WTC11 (cell line): ENCODE measurements around the gene TPM4. TPM values are rescaled to one million over a fixed set of nuclear protein-coding genes. Genes with fewer than 3 reads are reported as not detected.

Experiments used
- ATAC-seq: fragments of 200-7000 bp; cut with Tn5 transposase; 2 replicates; pipeline ENCODE4 v1.10.0; 2021; ENCODE audit warnings: mild to moderate bottlenecking, moderate library complexity
- CTCF ChIA-PET: fragments of 300-600 bp; sonication (Branson Sonifier 250); formaldehyde crosslinking; loops from one replicate; lab custom pipeline; 2021; ENCODE audit warnings: antibody characterized with exemption; lab: Charles Lee
- POLR2A ChIA-PET: fragments of 350-600 bp; sonication (Branson Sonifier 250); formaldehyde crosslinking; loops from one replicate; lab custom pipeline; 2021; ENCODE audit warnings: antibody characterized with exemption; lab: Charles Lee
- DNase-seq: peaks from one replicate; pipeline ENCODE4 v3.0.0; 2021; ENCODE audit warnings: low spot score
- H3K27ac Mint-ChIP-seq: 2 replicates; pipeline ENCODE4 v1.8.0; 2021; ENCODE audit warnings: mixed read lengths
- H3K27me3 Mint-ChIP-seq: 2 replicates; pipeline ENCODE4 v1.8.0; 2021; ENCODE audit warnings: low read depth, mild to moderate bottlenecking, moderate library complexity, mixed read lengths
- H3K36me3 Mint-ChIP-seq: 2 replicates; pipeline ENCODE4 v1.8.0; 2021; ENCODE audit warnings: mixed read lengths
- H3K4me1 Mint-ChIP-seq: 2 replicates; pipeline ENCODE4 v1.8.0; 2022; ENCODE audit warnings: mixed read lengths
- H3K4me3 Mint-ChIP-seq: 2 replicates; pipeline ENCODE4 v1.8.0; 2021; ENCODE audit warnings: mild to moderate bottlenecking, moderate library complexity, mixed read lengths
- H3K9me3 Mint-ChIP-seq: 2 replicates; pipeline ENCODE4 v1.8.0; 2021; ENCODE audit warnings: mixed read lengths
- AFF4 ChIP-seq: sonication (generic); formaldehyde crosslinking; IDR thresholded peaks from 2 replicates; pipeline ENCODE4 v1.8.1; 2023; ENCODE audit warnings: mild to moderate bottlenecking, missing genetic modification reagents, borderline replicate concordance
- ATF1 ChIP-seq: sonication (generic); formaldehyde crosslinking; IDR thresholded peaks from 2 replicates; pipeline ENCODE4 v1.8.1; 2023; ENCODE audit warnings: mild to moderate bottlenecking, moderate library complexity, missing genetic modification reagents
- HMGA2 ChIP-seq: fragments of 250-450 bp; sonication (Bioruptor Pico); IDR thresholded peaks from 2 replicates; pipeline ENCODE4 v1.4.0; 2021; ENCODE audit warnings: mild to moderate bottlenecking, moderate library complexity
- NR2C2 ChIP-seq: sonication (generic); formaldehyde crosslinking; IDR thresholded peaks from 2 replicates; pipeline ENCODE4 v1.8.0; 2022; ENCODE audit warnings: mild to moderate bottlenecking, missing genetic modification reagents
- OVOL2 ChIP-seq: fragments of 250-450 bp; sonication (Bioruptor Pico); IDR thresholded peaks from 2 replicates; pipeline ENCODE4 v1.9.0; 2021; ENCODE audit warnings: mild to moderate bottlenecking, borderline replicate concordance
- TCF7 ChIP-seq: sonication (generic); formaldehyde crosslinking; IDR thresholded peaks from 2 replicates; pipeline ENCODE4 v1.8.0; 2022; ENCODE audit warnings: mild to moderate bottlenecking, low read depth, missing genetic modification reagents, moderate library complexity
- ZBTB21 ChIP-seq: sonication (generic); formaldehyde crosslinking; IDR thresholded peaks from 2 replicates; pipeline ENCODE4 v1.8.1; 2023; ENCODE audit warnings: mild to moderate bottlenecking, missing genetic modification reagents, borderline replicate concordance
- ZMAT4 ChIP-seq: fragments of 250-450 bp; sonication (Bioruptor Pico); IDR thresholded peaks from 2 replicates; pipeline ENCODE4 v1.9.0; 2021; ENCODE audit warnings: mild to moderate bottlenecking
- ZNF317 ChIP-seq: sonication (generic); formaldehyde crosslinking; IDR thresholded peaks from 2 replicates; pipeline ENCODE4 v1.8.1; 2023; ENCODE audit warnings: low read depth, mild to moderate bottlenecking, moderate library complexity, missing genetic modification reagents, borderline replicate concordance
- ZNF671 ChIP-seq: fragments of 250-450 bp; sonication (Bioruptor Pico); IDR thresholded peaks from 2 replicates; pipeline ENCODE4 v1.8.0; 2021; ENCODE audit warnings: mild to moderate bottlenecking
- total RNA-seq: library from RNA; stranded (reverse); gene quantifications from 3 replicates; pipeline ENCODE4 v1.2.3, GENCODE V29; 2021
- TF ChIP-seq, protein P1 (sequence below): sonication (generic); formaldehyde crosslinking; IDR thresholded peaks from 2 replicates; pipeline ENCODE4 v1.8.1; 2023; ENCODE audit warnings: mild to moderate bottlenecking, moderate library complexity, missing genetic modification reagents
- TF ChIP-seq, protein P2 (sequence below): fragments of 250-450 bp; sonication (Bioruptor Pico); IDR thresholded peaks from 2 replicates; pipeline ENCODE4 v1.9.0; 2021; ENCODE audit warnings: mild to moderate bottlenecking
- TF ChIP-seq, protein P3 (sequence below): sonication (generic); formaldehyde crosslinking; IDR thresholded peaks from 2 replicates; pipeline ENCODE4 v1.8.0; 2022; ENCODE audit warnings: missing genetic modification reagents

The TPM4 gene
- total RNA-seq, 1 experiment from 2014 or later: 302 TPM

GRCh38 chr19:16035601-16036297 is 40.5 kb upstream of the TPM4 start:
- ChIA-PET CTCF (interaction anchor here (1.5 kb wide), 1 partner anchor 150 kb away, joined by 6 read pairs; the partner anchor contains the start of gene FAM32A), POLR2A (no interaction called here)
- H3K4me3 Mint-ChIP-seq: no peak overlapping the region
- no peaks in the 10 kb centered on the region for H3K27me3 Mint-ChIP-seq
- TF ChIP-seq ZNF671 (CRISPR knock-in tag) (no peak), ATF1 (CRISPR knock-in tag) (no peak), ZBTB21 (CRISPR knock-in tag) (no peak), HMGA2 (CRISPR knock-in tag) (no peak), ZMAT4 (CRISPR knock-in tag) (no peak), NR2C2 (no peak), ZNF317 (CRISPR knock-in tag) (no peak), TCF7 (CRISPR knock-in tag) (no peak)
- TF ChIP-seq, protein P1, sequence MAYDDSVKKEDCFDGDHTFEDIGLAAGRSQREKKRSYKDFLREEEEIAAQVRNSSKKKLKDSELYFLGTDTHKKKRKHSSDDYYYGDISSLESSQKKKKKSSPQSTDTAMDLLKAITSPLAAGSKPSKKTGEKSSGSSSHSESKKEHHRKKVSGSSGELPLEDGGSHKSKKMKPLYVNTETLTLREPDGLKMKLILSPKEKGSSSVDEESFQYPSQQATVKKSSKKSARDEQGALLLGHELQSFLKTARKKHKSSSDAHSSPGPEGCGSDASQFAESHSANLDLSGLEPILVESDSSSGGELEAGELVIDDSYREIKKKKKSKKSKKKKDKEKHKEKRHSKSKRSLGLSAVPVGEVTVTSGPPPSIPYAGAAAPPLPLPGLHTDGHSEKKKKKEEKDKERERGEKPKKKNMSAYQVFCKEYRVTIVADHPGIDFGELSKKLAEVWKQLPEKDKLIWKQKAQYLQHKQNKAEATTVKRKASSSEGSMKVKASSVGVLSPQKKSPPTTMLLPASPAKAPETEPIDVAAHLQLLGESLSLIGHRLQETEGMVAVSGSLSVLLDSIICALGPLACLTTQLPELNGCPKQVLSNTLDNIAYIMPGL (CRISPR knock-in tag): no peak
- DNase-seq (no peak), ATAC-seq (no peak)
- no peaks in the 10 kb centered on the region for H3K36me3 Mint-ChIP-seq
- peaks cover 8% of the 10 kb centered on the region for H3K9me3 Mint-ChIP-seq
- no peak overlapping the region for H3K27ac Mint-ChIP-seq
- H3K4me1 Mint-ChIP-seq: no peaks in the 10 kb centered on the region

DNA sequence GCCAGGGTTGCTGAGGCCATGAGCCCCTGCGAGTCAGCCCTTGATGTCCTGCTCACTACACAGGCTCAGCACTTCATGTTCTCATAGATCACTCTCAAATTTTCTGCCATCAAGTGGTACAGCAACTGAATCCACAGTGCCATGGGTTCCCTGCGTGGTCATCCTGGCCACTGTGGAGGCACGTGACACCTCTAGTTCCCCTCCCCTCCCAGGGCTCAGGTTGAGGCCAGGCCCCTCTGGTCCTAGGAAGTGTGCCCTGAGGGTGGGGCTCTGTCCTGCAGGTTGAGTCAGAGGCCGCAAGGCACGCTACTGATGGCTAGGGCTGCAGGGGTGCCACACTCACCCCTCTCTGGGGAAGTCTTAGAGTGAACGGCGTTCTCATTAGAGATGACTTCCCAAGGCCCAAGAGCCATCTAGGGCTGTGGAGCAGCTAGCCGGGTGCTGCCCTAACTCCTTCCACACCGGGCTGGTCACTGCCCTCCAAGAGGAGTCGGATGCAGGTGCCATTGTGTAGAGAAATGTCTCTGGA is 39.8 kb upstream of the TPM4 start:
- no peak for DNase-seq
- TF ChIP-seq, protein P2, sequence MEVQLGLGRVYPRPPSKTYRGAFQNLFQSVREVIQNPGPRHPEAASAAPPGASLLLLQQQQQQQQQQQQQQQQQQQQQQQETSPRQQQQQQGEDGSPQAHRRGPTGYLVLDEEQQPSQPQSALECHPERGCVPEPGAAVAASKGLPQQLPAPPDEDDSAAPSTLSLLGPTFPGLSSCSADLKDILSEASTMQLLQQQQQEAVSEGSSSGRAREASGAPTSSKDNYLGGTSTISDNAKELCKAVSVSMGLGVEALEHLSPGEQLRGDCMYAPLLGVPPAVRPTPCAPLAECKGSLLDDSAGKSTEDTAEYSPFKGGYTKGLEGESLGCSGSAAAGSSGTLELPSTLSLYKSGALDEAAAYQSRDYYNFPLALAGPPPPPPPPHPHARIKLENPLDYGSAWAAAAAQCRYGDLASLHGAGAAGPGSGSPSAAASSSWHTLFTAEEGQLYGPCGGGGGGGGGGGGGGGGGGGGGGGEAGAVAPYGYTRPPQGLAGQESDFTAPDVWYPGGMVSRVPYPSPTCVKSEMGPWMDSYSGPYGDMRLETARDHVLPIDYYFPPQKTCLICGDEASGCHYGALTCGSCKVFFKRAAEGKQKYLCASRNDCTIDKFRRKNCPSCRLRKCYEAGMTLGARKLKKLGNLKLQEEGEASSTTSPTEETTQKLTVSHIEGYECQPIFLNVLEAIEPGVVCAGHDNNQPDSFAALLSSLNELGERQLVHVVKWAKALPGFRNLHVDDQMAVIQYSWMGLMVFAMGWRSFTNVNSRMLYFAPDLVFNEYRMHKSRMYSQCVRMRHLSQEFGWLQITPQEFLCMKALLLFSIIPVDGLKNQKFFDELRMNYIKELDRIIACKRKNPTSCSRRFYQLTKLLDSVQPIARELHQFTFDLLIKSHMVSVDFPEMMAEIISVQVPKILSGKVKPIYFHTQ (CRISPR knock-in tag): no peak
- TF ChIP-seq, protein P1 (CRISPR knock-in tag): no peak
- no peaks in the 10 kb centered on the region for H3K27me3 Mint-ChIP-seq
- H3K4me1 Mint-ChIP-seq: 0 out of 2 replicates have a peak, but pooled peaks cover 3% of the 10 kb centered on the region
- H3K4me3 Mint-ChIP-seq: no peak overlapping the region
- ATAC-seq: no peak
- no peak overlapping the region for H3K27ac Mint-ChIP-seq
- ChIA-PET POLR2A (no interaction called here), CTCF (interaction anchor here (1.5 to 1.7 kb wide), 2 partner anchors 26 to 149 kb away, joined by 6 read pairs; partner anchors contain the start of gene FAM32A)
- peaks cover 8% of the 10 kb centered on the region for H3K9me3 Mint-ChIP-seq
- H3K36me3 Mint-ChIP-seq: no peaks in the 10 kb centered on the region

DNA sequence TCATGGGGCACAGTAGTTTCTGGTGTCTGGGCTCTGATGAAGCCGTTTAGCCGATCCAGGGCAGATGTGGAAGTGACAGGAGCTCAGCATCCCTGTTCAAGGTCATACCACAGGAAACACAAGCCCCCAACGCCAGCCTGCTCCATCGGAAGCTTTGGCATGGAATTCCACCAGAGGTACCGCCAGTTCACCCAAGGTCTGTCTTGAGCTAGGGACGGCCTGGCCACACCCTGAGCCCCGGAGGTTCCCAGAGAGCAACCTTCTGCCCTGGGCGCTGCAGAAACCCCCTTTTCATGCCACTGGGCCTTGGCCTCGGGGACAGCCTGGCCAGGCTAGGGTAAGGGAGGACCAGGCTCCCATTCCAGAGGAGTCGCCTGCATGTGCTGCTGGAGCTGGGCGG is 39.4 kb upstream of the TPM4 start:
- H3K4me1 Mint-ChIP-seq: 0 out of 2 replicates have a peak, but pooled peaks cover 3% of the 10 kb centered on the region
- no peak for DNase-seq
- ChIA-PET POLR2A (no interaction called here), CTCF (interaction anchor here (1.2 to 1.7 kb wide), 2 partner anchors 11 to 26 kb away, joined by 4 to 6 read pairs; no protein-coding TSS in a partner anchor)
- H3K36me3 Mint-ChIP-seq: no peaks in the 10 kb centered on the region
- H3K27me3 Mint-ChIP-seq: no peaks in the 10 kb centered on the region
- no peak overlapping the region for H3K4me3 Mint-ChIP-seq
- ATAC-seq: no peak
- no peak overlapping the region for H3K27ac Mint-ChIP-seq
- H3K9me3 Mint-ChIP-seq: peaks cover 7% of the 10 kb centered on the region
- no peak for TF ChIP-seq OVOL2 (CRISPR knock-in tag)
- TF ChIP-seq, protein P3, sequence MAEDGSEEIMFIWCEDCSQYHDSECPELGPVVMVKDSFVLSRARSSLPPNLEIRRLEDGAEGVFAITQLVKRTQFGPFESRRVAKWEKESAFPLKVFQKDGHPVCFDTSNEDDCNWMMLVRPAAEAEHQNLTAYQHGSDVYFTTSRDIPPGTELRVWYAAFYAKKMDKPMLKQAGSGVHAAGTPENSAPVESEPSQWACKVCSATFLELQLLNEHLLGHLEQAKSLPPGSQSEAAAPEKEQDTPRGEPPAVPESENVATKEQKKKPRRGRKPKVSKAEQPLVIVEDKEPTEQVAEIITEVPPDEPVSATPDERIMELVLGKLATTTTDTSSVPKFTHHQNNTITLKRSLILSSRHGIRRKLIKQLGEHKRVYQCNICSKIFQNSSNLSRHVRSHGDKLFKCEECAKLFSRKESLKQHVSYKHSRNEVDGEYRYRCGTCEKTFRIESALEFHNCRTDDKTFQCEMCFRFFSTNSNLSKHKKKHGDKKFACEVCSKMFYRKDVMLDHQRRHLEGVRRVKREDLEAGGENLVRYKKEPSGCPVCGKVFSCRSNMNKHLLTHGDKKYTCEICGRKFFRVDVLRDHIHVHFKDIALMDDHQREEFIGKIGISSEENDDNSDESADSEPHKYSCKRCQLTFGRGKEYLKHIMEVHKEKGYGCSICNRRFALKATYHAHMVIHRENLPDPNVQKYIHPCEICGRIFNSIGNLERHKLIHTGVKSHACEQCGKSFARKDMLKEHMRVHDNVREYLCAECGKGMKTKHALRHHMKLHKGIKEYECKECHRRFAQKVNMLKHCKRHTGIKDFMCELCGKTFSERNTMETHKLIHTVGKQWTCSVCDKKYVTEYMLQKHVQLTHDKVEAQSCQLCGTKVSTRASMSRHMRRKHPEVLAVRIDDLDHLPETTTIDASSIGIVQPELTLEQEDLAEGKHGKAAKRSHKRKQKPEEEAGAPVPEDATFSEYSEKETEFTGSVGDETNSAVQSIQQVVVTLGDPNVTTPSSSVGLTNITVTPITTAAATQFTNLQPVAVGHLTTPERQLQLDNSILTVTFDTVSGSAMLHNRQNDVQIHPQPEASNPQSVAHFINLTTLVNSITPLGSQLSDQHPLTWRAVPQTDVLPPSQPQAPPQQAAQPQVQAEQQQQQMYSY (CRISPR knock-in tag): no peak
- no peak for TF ChIP-seq AFF4
